NCI-H128 (cell line): ENCODE data around the gene CRX.
"Not testable (repeated sequence)": the region's sequence is repeated elsewhere in the genome, so short reads cannot be mapped to it uniquely, and the experiment has no call there.

Experiments used
- DNase-seq: peaks from one replicate; lab custom pipeline; 2025; ENCODE audit not compliant: unreplicated experiment; lab: John Stamatoyannopoulos, UW

CRX gene

DNA sequence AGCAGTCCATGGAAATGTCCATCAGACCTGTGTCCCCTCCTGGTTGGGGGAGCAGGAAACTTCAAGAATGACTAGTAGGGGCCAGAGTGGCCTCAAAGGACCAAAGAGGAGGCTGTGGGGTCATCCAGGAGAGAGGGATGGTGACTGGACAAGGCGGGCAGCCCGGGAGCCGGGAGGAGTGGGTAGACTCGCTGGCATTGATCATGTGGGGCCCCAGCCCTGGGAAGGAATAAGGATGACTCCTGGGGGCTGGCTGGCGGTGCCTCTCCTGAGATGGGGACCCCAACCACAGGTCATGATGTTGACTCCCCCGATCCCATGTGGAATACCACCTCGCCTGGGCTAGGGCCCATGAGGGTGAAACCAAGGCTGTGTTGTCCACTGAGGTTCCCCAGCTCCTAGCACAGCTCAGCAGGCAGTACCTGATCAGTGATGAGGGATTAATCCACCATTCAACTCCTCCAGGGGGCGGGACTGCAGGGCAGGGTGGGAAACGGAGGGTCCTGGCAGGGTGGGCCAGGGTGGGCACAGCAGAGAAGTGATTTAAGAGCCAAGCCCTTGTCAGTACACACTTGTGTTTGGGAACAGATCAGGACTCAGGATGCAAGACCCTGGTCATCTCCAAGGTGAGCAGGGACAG lies 37.0 kb downstream of the CRX start, which contains the start of gene TPRX2:
Gene TPRX2, plus strand, starts transcription at position 590 of the 640 bp plus-strand sequence. Its CDS starts 12 bp downstream, at position 602.
- not testable (repeated sequence) for DNase-seq

DNA sequence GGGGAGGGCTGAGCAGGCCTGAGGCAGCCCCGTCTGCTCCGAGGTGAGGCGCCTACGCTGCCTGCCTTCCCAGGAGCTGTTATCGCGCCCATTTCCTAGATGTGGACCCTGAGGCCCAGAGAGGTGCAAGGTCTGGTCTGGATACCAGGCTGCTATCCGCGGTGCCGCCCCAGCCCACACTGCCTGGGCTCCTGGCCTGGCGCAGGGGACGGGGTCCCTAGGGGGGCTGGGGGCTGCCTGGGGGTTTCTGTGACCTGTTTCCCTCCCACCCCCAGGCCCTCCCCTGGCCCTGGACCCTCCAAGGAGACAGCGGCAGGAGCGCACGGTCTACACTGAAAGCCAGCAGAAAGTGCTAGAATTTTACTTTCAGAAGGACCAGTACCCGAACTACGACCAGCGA lies 38.1 kb downstream of the CRX start:
- not testable (repeated sequence) for DNase-seq

DNA sequence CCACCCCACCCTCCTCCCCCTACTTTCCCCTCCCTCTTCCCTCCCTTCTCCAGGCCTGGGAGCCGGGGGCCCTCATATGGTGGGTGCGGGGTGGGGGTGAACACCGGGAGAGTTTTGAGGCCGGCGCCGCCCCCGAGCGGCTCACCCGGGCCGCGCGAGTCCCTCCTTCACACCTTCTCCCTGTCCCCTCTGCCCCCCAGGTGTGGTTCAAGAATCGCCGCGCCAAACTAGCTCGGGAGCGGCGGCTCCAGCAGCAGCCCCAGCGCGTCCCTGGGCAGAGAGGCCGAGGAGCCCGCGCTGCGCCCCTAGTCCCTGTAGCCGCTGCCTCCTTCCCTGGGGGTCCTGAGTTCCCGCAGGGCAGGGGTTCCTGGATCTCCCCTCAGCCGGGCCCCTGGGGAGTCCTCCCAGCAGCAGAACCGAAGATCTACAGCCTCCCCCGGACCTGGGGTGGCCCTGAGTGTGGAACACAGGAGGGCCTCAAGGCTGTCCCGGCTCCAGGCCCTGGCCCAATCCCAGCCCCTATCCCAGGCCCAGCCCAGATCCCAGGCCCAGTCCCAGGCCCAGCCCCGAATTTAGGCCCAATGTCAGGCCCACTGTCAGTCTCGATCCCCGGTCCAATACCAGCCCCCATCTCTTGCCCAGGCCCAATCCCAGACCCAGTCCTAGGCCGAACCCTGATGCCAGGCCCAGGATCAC lies 39.0 kb downstream of the CRX start:
- no peak for DNase-seq

DNA sequence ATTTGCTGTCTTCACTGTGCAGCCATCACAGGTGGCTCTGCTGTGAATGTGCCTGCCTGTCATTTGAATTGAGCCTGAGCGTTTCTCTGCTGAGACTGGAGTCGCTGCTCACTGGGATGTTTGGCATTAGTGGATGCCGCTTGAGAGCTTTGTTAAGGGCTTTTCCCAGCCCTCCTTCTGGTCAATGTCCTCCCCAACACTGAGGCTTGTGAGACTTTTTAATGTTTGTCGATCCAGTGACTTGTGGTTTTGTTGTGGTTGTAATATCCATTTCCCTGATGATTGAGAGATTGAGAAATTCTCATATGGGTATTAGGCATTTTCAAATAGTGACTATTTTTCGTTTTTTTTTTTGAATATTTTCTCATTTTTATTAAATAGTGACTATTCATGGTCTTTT lies 39.9 kb downstream of the CRX start:
- no peak for DNase-seq

DNA sequence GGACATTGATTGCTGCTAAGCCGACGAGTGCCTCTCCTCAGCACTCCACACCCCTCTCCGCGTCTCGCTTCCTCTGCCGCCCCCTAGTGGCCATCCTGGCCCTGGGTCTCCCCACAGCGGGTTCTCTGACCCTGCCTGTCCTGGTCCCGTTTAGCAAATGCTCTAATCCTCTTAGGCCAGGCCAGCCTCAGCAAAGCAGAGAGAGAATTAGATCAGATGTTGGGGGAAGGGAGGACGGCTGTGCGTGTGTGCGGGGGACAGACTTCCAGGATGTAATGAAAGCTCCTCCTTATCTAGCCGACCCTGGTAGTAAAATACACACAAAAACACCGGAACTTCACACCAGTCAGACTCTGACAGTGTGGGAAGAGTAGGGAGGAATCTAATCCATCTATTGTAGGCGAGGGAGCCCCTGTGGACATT lies 41.8 kb downstream of the CRX start:
- DNase-seq = no peak

DNA sequence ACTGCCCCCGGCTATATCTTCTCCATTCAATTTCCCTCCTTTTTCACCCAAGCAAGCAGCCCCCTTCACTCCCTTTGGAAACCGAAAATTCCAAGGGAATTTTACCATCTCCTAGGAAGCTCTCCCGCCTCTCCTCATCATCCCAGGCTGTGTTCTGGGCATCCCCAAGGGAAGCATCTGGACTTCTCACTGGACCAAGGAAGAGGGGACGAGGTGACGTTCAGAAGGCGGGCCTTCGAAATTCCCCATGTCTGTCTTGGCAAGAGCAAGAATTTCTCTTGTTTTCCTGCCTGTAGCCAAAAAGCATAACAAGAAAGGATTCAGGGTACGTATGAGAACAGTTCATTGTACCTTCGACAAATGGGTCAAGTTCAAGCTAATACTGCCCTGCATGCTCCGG lies 43.4 kb downstream of the CRX start:
- no peak for DNase-seq

DNA sequence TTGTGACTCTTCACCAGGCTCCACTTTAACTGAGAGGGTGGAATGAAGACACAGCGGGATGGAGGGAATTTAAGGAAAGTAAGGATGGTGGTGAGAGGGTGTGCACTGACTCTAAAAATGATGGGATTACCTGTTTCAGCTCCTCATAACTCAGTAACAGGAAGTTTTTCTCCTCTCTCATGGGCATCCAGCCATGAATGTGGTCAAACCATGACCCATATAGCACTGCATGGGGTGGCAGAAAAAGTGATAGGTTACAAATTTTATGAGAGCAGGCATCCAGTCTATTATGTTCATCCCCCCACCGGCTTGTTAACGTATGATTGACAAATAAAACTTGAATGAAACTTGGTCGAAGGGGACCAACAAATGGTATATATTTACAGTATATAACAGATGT lies 57.2 kb downstream of the CRX start:
- no peak for DNase-seq

DNA sequence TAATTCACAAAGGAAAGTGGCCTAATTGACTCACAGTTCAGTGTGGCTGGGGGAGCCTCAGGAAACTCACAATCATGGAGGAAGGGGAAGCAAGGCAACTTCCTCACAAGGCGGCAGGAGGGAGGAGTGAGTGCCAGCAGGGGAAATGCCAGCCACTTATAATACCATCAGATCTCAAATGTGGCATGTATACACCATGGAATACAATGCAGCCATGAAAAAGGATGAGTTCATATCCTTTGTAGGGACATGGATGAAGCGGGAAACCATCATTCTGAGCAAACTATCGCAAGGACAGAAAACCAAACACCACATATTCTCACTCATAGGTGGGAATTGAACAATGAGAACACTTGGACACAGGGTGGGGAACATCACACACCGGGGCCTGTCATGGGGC lies 57.6 kb downstream of the CRX start:
- DNase-seq = not testable (repeated sequence)

DNA sequence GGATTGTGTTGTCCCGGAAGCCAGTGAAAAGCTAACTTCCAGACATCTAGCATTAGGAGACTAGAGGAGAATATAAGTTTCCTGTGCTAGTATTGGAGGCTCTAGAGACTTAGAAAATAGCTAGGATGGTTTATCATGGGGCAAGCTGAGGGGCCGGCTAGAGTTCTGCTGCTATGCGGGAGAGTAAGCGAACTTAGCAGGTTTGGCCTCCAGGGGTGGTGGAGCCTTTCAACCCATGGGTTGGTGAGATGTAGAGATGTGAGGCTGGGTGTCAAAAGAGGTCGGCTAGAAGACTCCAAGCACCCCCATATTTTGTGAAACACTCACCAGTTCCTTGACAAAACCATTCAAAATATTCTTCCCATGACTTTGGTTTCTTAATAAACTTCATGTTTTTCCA lies 60.0 kb downstream of the CRX start:
- DNase-seq = no peak

DNA sequence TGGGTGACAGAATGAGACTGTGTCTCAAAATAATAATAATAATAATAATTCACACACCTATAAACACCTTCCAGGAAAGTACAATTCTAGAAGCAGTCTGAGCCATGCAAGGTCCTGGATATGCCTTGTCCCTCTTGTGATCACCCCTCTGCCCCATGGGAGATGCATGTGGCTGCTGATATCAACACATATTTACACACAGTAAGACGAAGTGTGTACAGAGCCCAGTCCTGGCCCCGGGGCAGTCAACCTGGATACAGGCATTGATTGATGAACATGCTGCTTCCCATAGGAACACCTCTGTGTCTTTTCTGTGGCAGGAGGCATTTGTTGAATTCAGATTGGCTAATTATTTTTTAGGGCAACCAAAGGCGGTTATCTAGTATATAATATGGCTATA lies 61.2 kb downstream of the CRX start:
- DNase-seq = no peak

DNA sequence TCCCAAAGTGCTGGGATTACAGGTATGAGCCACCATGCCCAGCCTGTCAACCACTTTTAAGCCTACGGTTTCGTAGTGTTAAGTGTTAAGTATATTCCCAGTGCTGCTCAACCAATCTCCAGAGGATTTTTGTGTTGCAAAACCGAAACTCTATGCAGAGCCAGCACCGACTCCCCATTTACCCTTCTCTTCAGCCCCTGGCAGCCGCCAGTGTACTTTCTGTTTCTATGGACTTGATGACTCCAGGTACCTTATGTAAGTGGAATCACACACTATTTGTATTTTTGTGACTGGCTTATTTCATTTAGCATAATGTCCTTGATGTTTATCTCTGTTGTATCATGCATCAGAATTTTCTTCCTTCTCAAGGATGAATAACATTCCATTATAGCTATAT lies 63.3 kb downstream of the CRX start:
- DNase-seq = no peak

DNA sequence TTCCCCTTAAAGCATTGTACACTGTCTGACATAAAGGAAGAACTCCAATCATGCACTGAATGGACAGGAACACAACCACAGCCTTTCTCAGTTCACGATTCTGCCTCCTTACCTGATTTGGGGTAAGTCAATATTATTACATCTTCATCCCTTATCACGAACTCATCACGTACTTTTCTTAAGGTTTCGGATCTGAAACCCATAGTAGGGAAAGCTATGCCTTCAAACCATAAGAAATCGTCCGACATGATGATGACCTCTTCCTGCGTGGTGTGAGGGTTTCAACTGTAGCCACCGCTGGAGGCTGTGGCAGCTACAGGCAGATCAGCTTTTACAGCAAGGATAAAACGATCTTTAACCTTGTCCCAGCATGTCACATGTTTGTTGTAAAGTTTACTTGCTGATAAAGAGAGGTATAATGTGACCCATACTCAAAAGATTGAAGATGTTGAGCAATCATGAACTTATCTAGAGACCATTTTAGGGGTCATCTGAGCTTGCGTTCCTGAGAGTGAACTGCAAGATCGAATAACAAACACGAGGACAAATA lies 64.3 kb downstream of the CRX start, which contains the start of gene SULT2A1:
Gene SULT2A1, minus strand, starts transcription at position 306 of the 550 bp plus-strand sequence. Its CDS starts 58 bp downstream, at position 248.
- DNase-seq = no peak

DNA sequence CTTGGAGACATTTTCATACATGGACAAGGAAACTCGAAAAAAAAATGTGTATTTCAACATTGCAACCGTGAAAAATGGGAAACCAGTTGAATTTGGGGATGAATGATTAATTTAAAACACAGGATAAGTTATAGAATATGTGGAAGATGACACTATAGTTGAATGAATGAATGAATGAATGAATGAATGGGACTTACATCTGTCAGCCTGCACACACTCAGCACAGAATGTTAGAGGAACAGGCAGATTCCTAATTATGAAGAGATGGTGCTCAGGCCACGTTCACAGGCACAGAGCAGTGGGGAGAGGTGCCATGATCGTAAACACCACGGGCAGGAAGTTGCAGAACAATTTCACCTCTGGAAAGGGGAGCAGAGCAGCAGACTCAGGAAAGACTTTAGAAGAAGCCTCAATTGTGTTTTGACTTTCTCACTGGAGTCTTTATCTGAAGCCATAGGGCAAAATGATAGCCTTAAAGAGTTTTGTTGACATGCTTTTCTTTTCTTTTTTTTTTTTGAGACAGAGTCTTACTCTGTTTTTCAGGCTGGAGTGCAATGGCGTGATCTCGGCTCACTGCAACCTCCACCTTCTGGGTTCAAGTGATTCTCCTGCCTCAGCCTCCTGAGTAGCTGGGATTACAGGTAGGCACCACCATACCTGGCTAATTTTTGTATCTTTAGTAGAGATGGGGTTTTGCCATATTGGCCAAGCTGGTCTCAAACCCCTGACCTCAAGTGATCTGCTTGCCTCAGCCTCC lies 69.3 kb downstream of the CRX start:
- no peak for DNase-seq

DNA sequence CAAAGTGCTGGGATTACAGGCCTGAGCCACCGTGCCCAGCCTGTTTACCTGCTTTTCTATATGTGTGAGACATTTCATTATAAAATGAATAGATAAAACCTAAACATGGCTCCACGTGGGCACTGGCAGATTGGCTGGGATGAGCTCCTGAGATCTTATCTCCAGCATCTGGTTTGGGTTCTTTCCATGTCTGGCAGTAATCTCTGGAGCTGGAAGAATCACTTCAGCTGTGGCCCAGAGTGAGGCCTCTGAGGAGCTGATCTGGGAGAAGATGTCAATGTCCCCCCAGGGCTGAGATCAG lies 69.8 kb downstream of the CRX start:
- no peak for DNase-seq

DNA sequence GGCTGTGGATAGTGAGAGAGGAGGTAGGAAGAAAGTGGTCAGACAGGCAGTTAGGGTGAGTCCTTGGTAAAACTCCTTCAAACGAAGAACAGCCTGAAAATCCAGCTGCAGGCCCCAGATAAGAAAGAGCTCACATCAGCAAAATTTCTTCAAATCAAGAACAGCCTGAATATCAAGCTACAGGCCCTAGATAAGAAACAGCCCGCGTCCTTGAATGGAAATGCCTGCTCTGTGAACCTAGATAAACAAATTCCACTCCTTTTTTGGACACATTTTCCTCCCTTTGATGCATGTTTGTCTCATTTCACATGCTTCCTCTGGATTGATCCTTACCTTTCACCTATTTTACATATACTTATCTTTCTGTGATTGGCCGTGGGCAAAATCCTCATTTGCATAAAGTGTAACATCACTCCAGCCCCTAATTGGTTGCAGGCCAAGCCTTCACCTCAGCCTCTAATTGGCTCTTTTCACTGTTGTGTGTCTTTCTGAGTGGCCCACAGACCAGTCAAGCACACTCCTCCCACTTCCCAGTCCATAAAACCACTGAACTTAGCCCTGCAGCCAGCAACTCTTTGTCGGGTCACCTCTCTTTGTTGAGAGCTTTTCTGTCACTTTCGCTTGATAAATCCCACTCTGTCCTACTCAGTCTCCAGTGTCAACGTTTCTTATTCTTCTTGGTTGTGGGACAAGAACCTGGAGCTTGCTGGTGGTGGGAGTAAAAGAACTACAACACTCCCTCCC lies 70.4 kb downstream of the CRX start:
- no peak for DNase-seq
